Activated T-cell treated with anti-CD3 and anti-CD28 coated beads, Interleukin-2, amount 50 U/mL, for 4 hours (primary cell): Measurements from ENCODE around the gene PSENEN. TPM values are rescaled to one million over a fixed set of nuclear protein-coding genes. Genes with fewer than 3 reads are reported as not detected.

Experiments
- ATAC-seq, 2 donors: fragments of 200-7000 bp; cut with Tn5 transposase; one replicate each; pipeline ENCODE4 v1.10.0; 2021
- DNase-seq: peaks from one replicate; pipeline ENCODE4 v3.0.0-alpha.2; 2020
- H3K27me3 Mint-ChIP-seq: one replicate; pipeline ENCODE4 v1.8.0; 2021; ENCODE audit warnings: low read depth, mixed read lengths
- H3K36me3 Mint-ChIP-seq: one replicate; pipeline ENCODE4 v1.8.0; 2022; ENCODE audit warnings: mixed read lengths; ENCODE audit not compliant: insufficient read depth
- H3K4me1 Mint-ChIP-seq: one replicate; pipeline ENCODE4 v1.8.0; 2021; ENCODE audit warnings: low read depth, mixed read lengths
- H3K4me3 Mint-ChIP-seq: one replicate; pipeline ENCODE4 v1.8.0; 2021; ENCODE audit warnings: mild to moderate bottlenecking, moderate library complexity, mixed read lengths
- H3K9me3 Mint-ChIP-seq: one replicate; pipeline ENCODE4 v1.8.0; 2021; ENCODE audit warnings: mixed read lengths
- total RNA-seq, 3 donors: library from RNA; stranded (reverse); gene quantifications; one replicate each; pipeline ENCODE4 v1.2.1, GENCODE V29; 2021

PSENEN gene
- total RNA-seq, 3 donors from 2014 or later = 46.1 to 49.3 (median 47.9) TPM

- ATAC-seq (no peak), DNase-seq (no peak)
- Mint-ChIP-seq H3K36me3 (peaks cover 4% of the 10 kb centered on the region), H3K4me1 (peaks cover 19% of the 10 kb centered on the region), H3K4me3 (peak overlapping the region; percentile 59), H3K27me3 (no peaks in the 10 kb centered on the region), H3K9me3 (no peaks in the 10 kb centered on the region)
These were observed 31.8 kb downstream of the PSENEN start for GRCh38 chr19:35777086-35777841.

- peaks cover 7% of the 10 kb centered on the region for H3K36me3 Mint-ChIP-seq
- no peaks in the 10 kb centered on the region for H3K9me3 Mint-ChIP-seq
- peaks cover 19% of the 10 kb centered on the region for H3K4me1 Mint-ChIP-seq
- no peak for ATAC-seq
- H3K4me3 Mint-ChIP-seq = no peak overlapping the region
- no peaks in the 10 kb centered on the region for H3K27me3 Mint-ChIP-seq
- DNase-seq = no peak
These were observed 32.5 kb downstream of the PSENEN start for GRCh38 chr19:35777961-35778360.

GRCh38 chr19:35779033-35779432 is 33.6 kb downstream of the PSENEN start:
- peaks cover 11% of the 10 kb centered on the region for H3K36me3 Mint-ChIP-seq
- ATAC-seq (no peak), DNase-seq (no peak)
- no peak overlapping the region for H3K4me3 Mint-ChIP-seq
- H3K27me3 Mint-ChIP-seq = no peaks in the 10 kb centered on the region
- H3K9me3 Mint-ChIP-seq = no peaks in the 10 kb centered on the region
- peaks cover 19% of the 10 kb centered on the region for H3K4me1 Mint-ChIP-seq

- H3K27me3 Mint-ChIP-seq = no peaks in the 10 kb centered on the region
- peaks cover 11% of the 10 kb centered on the region for H3K4me1 Mint-ChIP-seq
- no peaks in the 10 kb centered on the region for H3K9me3 Mint-ChIP-seq
These were observed 34.6 kb downstream of the PSENEN start for GRCh38 chr19:35780058-35780457.

GRCh38 chr19:35780717-35781116 is 35.3 kb downstream of the PSENEN start:
- DNase-seq (no peak), ATAC-seq (no peak)
- Mint-ChIP-seq H3K4me1 (peaks cover 10% of the 10 kb centered on the region), H3K36me3 (peaks cover 11% of the 10 kb centered on the region), H3K4me3 (no peak overlapping the region), H3K27me3 (no peaks in the 10 kb centered on the region), H3K9me3 (no peaks in the 10 kb centered on the region)

More at GRCh38 chr19:35780058-35780457, 34.6 kb downstream of the PSENEN start:
- no peak for DNase-seq
- Mint-ChIP-seq H3K36me3 (peaks cover 11% of the 10 kb centered on the region), H3K4me3 (no peak overlapping the region)
- no peak for ATAC-seq

GRCh38 chr19:35781650-35782049 is 36.2 kb downstream of the PSENEN start:
- no peaks in the 10 kb centered on the region for H3K9me3 Mint-ChIP-seq
- peaks cover 11% of the 10 kb centered on the region for H3K36me3 Mint-ChIP-seq

GRCh38 chr19:35782589-35782988 is 37.1 kb downstream of the PSENEN start:
- Mint-ChIP-seq H3K27me3 (no peaks in the 10 kb centered on the region), H3K9me3 (no peaks in the 10 kb centered on the region), H3K36me3 (peaks cover 11% of the 10 kb centered on the region), H3K4me1 (no peaks in the 10 kb centered on the region), H3K4me3 (no peak overlapping the region)
- ATAC-seq = no peak
- DNase-seq = no peak

More at GRCh38 chr19:35781650-35782049, 36.2 kb downstream of the PSENEN start:
- DNase-seq (no peak), ATAC-seq (no peak)
- H3K4me3 Mint-ChIP-seq = no peak overlapping the region
- no peaks in the 10 kb centered on the region for H3K27me3 Mint-ChIP-seq
- peaks cover 3% of the 10 kb centered on the region for H3K4me1 Mint-ChIP-seq

- no peaks in the 10 kb centered on the region for H3K9me3 Mint-ChIP-seq
- H3K36me3 Mint-ChIP-seq = peaks cover 11% of the 10 kb centered on the region
- no peak for DNase-seq
- no peak for ATAC-seq
- H3K4me3 Mint-ChIP-seq = no peak overlapping the region
- H3K4me1 Mint-ChIP-seq = no peaks in the 10 kb centered on the region
- H3K27me3 Mint-ChIP-seq = no peaks in the 10 kb centered on the region
These were observed 38.3 kb downstream of the PSENEN start for GRCh38 chr19:35783469-35784434.

GRCh38 chr19:35784503-35785338 is 39.3 kb downstream of the PSENEN start:
- Mint-ChIP-seq H3K4me1 (no peaks in the 10 kb centered on the region), H3K27me3 (no peaks in the 10 kb centered on the region), H3K4me3 (no peak overlapping the region), H3K9me3 (no peaks in the 10 kb centered on the region), H3K36me3 (peaks cover 11% of the 10 kb centered on the region)
- DNase-seq (no peak), ATAC-seq (no peak)

GRCh38 chr19:35785339-35785627 is 39.8 kb downstream of the PSENEN start:
- H3K4me1 Mint-ChIP-seq = no peaks in the 10 kb centered on the region
- peaks cover 11% of the 10 kb centered on the region for H3K36me3 Mint-ChIP-seq
- DNase-seq = no peak
- no peaks in the 10 kb centered on the region for H3K9me3 Mint-ChIP-seq
- ATAC-seq = no peak
- no peaks in the 10 kb centered on the region for H3K27me3 Mint-ChIP-seq
- no peak overlapping the region for H3K4me3 Mint-ChIP-seq

- H3K9me3 Mint-ChIP-seq = no peaks in the 10 kb centered on the region
- ATAC-seq (no peak), DNase-seq (no peak)
- no peaks in the 10 kb centered on the region for H3K4me1 Mint-ChIP-seq
- peaks cover 10% of the 10 kb centered on the region for H3K36me3 Mint-ChIP-seq
- no peaks in the 10 kb centered on the region for H3K27me3 Mint-ChIP-seq
- H3K4me3 Mint-ChIP-seq = no peak overlapping the region
These were observed 41.1 kb downstream of the PSENEN start for GRCh38 chr19:35786299-35787160.

- DNase-seq (no peak), ATAC-seq (no peak)
- Mint-ChIP-seq H3K27me3 (no peaks in the 10 kb centered on the region), H3K9me3 (no peaks in the 10 kb centered on the region), H3K4me3 (no peak overlapping the region), H3K36me3 (peaks cover 7% of the 10 kb centered on the region), H3K4me1 (no peaks in the 10 kb centered on the region)
These were observed 41.9 kb downstream of the PSENEN start for GRCh38 chr19:35787227-35787799.
